HEK293 (cell line): Measurements from ENCODE around the gene PER1.

Source experiments
- SETDB1 ChIP-seq: IDR thresholded peaks from one replicate; pipeline ENCODE4 v1.6.1; 2017; ENCODE audit warnings: mild to moderate bottlenecking, low read length, moderate library complexity, mixed read lengths; ENCODE audit not compliant: insufficient read length
- ZEB2 ChIP-seq: fragments of 450-650 bp; formaldehyde crosslinking; IDR thresholded peaks from 2 replicates; pipeline ENCODE4 v1.5.1; 2016; ENCODE audit warnings: missing biosample characterization, missing genetic modification characterization
- ZNF138 ChIP-seq: fragments of 450-650 bp; formaldehyde crosslinking; IDR thresholded peaks from 2 replicates; pipeline ENCODE4 v1.5.1; 2016; ENCODE audit warnings: missing biosample characterization, missing genetic modification characterization, borderline replicate concordance
- ZNF148 ChIP-seq: fragments of 450-650 bp; formaldehyde crosslinking; IDR thresholded peaks from 2 replicates; pipeline ENCODE4 v1.5.0; 2017; ENCODE audit warnings: missing biosample characterization, missing genetic modification characterization, borderline replicate concordance
- ZNF169 ChIP-seq: fragments of 450-650 bp; formaldehyde crosslinking; IDR thresholded peaks from 2 replicates; pipeline ENCODE4 v1.5.1; 2016; ENCODE audit warnings: missing biosample characterization, missing genetic modification characterization
- ZNF292 ChIP-seq: fragments of 450-650 bp; formaldehyde crosslinking; IDR thresholded peaks from 2 replicates; pipeline ENCODE4 v1.5.1; 2016; ENCODE audit warnings: low read depth, missing biosample characterization, missing genetic modification characterization, borderline replicate concordance
- ZNF341 ChIP-seq: fragments of 450-650 bp; formaldehyde crosslinking; IDR thresholded peaks from 2 replicates; pipeline ENCODE4; 2016; ENCODE audit warnings: low read depth, missing biosample characterization, missing genetic modification characterization
- ZNF354C ChIP-seq: fragments of 450-650 bp; formaldehyde crosslinking; IDR thresholded peaks from 2 replicates; pipeline ENCODE4 v1.5.1; 2016; ENCODE audit warnings: missing biosample characterization, missing genetic modification characterization, low read depth, borderline replicate concordance
- ZNF473 ChIP-seq: fragments of 450-650 bp; formaldehyde crosslinking; IDR thresholded peaks from 2 replicates; pipeline ENCODE4 v1.5.1; 2017; ENCODE audit warnings: missing biosample characterization, missing genetic modification characterization
- ZNF514 ChIP-seq: fragments of 450-650 bp; formaldehyde crosslinking; IDR thresholded peaks from 2 replicates; pipeline ENCODE4 v1.5.1; 2016; ENCODE audit warnings: missing biosample characterization, missing genetic modification characterization
- ZSCAN30 ChIP-seq: fragments of 450-650 bp; IDR thresholded peaks from 2 replicates; pipeline ENCODE4 v1.5.1; 2018; ENCODE audit warnings: missing biosample characterization, mild to moderate bottlenecking, missing genetic modification characterization, moderate library complexity
- TF ChIP-seq, protein P1 (sequence below): fragments of 450-650 bp; formaldehyde crosslinking; IDR thresholded peaks from 2 replicates; pipeline ENCODE4 v1.5.1; 2016; ENCODE audit warnings: missing biosample characterization, missing genetic modification characterization, low read depth
- TF ChIP-seq, protein P2 (sequence below): fragments of 450-650 bp; formaldehyde crosslinking; IDR thresholded peaks from 2 replicates; pipeline ENCODE4 v1.5.1; 2016; ENCODE audit warnings: missing biosample characterization, missing genetic modification characterization

GRCh38 chr17:8117367-8117979, 34.7 kb downstream of the PER1 start:
- TF ChIP-seq, protein P1, sequence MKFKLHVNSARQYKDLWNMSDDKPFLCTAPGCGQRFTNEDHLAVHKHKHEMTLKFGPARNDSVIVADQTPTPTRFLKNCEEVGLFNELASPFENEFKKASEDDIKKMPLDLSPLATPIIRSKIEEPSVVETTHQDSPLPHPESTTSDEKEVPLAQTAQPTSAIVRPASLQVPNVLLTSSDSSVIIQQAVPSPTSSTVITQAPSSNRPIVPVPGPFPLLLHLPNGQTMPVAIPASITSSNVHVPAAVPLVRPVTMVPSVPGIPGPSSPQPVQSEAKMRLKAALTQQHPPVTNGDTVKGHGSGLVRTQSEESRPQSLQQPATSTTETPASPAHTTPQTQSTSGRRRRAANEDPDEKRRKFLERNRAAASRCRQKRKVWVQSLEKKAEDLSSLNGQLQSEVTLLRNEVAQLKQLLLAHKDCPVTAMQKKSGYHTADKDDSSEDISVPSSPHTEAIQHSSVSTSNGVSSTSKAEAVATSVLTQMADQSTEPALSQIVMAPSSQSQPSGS (tag by site-specific recombination) = no peak
- TF ChIP-seq ZNF341 (no peak), ZNF292 (tag by site-specific recombination) (no peak), ZEB2 (no peak), ZNF148 (tag by site-specific recombination) (no peak), ZNF354C (tag by site-specific recombination) (no peak), SETDB1 (no peak), ZNF138 (tag by site-specific recombination) (no peak), ZSCAN30 (tag by site-specific recombination) (no peak), ZNF169 (tag by site-specific recombination) (no peak), ZNF514 (no peak), ZNF473 (tag by site-specific recombination) (no peak)
- TF ChIP-seq, protein P2, sequence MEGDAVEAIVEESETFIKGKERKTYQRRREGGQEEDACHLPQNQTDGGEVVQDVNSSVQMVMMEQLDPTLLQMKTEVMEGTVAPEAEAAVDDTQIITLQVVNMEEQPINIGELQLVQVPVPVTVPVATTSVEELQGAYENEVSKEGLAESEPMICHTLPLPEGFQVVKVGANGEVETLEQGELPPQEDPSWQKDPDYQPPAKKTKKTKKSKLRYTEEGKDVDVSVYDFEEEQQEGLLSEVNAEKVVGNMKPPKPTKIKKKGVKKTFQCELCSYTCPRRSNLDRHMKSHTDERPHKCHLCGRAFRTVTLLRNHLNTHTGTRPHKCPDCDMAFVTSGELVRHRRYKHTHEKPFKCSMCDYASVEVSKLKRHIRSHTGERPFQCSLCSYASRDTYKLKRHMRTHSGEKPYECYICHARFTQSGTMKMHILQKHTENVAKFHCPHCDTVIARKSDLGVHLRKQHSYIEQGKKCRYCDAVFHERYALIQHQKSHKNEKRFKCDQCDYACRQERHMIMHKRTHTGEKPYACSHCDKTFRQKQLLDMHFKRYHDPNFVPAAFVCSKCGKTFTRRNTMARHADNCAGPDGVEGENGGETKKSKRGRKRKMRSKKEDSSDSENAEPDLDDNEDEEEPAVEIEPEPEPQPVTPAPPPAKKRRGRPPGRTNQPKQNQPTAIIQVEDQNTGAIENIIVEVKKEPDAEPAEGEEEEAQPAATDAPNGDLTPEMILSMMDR (tag by site-specific recombination) = no peak
